Measurements from ENCODE around the gene STK31.

- TF ChIP-seq, protein P1, sequence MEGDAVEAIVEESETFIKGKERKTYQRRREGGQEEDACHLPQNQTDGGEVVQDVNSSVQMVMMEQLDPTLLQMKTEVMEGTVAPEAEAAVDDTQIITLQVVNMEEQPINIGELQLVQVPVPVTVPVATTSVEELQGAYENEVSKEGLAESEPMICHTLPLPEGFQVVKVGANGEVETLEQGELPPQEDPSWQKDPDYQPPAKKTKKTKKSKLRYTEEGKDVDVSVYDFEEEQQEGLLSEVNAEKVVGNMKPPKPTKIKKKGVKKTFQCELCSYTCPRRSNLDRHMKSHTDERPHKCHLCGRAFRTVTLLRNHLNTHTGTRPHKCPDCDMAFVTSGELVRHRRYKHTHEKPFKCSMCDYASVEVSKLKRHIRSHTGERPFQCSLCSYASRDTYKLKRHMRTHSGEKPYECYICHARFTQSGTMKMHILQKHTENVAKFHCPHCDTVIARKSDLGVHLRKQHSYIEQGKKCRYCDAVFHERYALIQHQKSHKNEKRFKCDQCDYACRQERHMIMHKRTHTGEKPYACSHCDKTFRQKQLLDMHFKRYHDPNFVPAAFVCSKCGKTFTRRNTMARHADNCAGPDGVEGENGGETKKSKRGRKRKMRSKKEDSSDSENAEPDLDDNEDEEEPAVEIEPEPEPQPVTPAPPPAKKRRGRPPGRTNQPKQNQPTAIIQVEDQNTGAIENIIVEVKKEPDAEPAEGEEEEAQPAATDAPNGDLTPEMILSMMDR (IDR thresholded peaks at IDR 0.05; ENCODE audit: insufficient read depth, low read length): no peak
- TF ChIP-seq POLR2AphosphoS5 (IDR thresholded peaks at IDR 0.05; ENCODE audit: low read depth): no peak
Measured at GRCh38 chr7:23746629-23747028, 36.6 kb downstream of the STK31 start.

All from HL-60 (cell line).